K562 (cell line): ENCODE results near the gene ARHGAP26. TPM values are rescaled to one million over a fixed set of nuclear protein-coding genes. Genes with fewer than 3 reads are reported as not detected.

Experiments used
- ATAC-seq: fragments of 200-7000 bp; cut with Tn5 transposase; 3 replicates; pipeline ENCODE4 v1.9.1; 2020; ENCODE audit warnings: moderate library complexity
- BruUV-seq: library from RNA; stranded (reverse); fragments of 400-500 nt; replicated peaks from 2 replicates; lab custom pipeline; 2021; lab: Mats Ljungman, UMichigan
- CTCF ChIA-PET: fragments of 300-600 bp; formaldehyde crosslinking; extraction: SDS; loops from one replicate; lab custom pipeline; 2021; ENCODE audit warnings: low intra/inter-chr PET ratio; lab: Yijun Ruan, JAX
- POLR2A ChIA-PET: fragments of 300-600, 350-650 bp; sonication (Branson Sonifier 250); formaldehyde crosslinking; extraction: SDS; loops from one replicate; lab custom pipeline; 2021; ENCODE audit warnings: antibody characterized with exemption, inconsistent platforms; lab: Yijun Ruan, JAX
- DNase-seq, 4 experiments: peaks; one replicate each; pipeline versions ENCODE4 v3.0.0 to v3.0.0-alpha.2; 2011 to 2018; ENCODE audit warnings: low spot score in 3 of 4, mixed read lengths in 3 of 4; ENCODE audit errors: extremely low read depth in 1 of 4
- FAIRE-seq: peaks from 2 replicates; lab custom pipeline; 2011; peaks lifted over from hg19 to GRCh38; lab: Jason Lieb, UNC
- H2AFZ ChIP-seq: 2 replicates; pipeline ENCODE4 v1.6.0; 2011; ENCODE audit warnings: low read depth, low read length, control low read depth, inconsistent platforms
- H3K27ac ChIP-seq: fragments of 200-600 bp; 3 replicates; pipeline ENCODE4 v1.8.0; 2011; ENCODE audit warnings: low read depth, mild to moderate bottlenecking, control low read depth, inconsistent platforms, low read length, moderate library complexity, mixed read lengths; ENCODE audit errors: extremely low read depth
- H3K27me3 ChIP-seq, 2 experiments: fragments of 300-600 bp in 1 of 2; 2 replicates in 1 of 2; 3 replicates in 1 of 2; pipeline versions ENCODE4 v1.6.0 to v1.8.0; 2011; ENCODE audit warnings: inconsistent platforms in 2 of 2, low read length in 2 of 2, mild to moderate bottlenecking in 1 of 2, mixed read lengths in 1 of 2, moderate library complexity in 1 of 2; ENCODE audit not compliant: control insufficient read depth in 2 of 2, insufficient read depth in 2 of 2
- H3K36me3 ChIP-seq: fragments of 300-600 bp; 3 replicates; pipeline ENCODE4 v1.8.0; 2011; ENCODE audit warnings: mild to moderate bottlenecking, low read length, inconsistent platforms; ENCODE audit not compliant: control insufficient read depth, insufficient read depth
- H3K4me1 ChIP-seq, 2 experiments: fragments of 200-600 bp in 1 of 2; replicated peaks in 1 of 2; 2 replicates in 1 of 2; 3 replicates in 1 of 2; pipeline versions ENCODE4 v1.5.1 to v1.8.0; 2011; ENCODE audit warnings: inconsistent platforms in 2 of 2, low read length in 2 of 2, mild to moderate bottlenecking in 1 of 2, mixed read lengths in 1 of 2, moderate library complexity in 1 of 2; ENCODE audit not compliant: control insufficient read depth in 2 of 2, insufficient read depth in 2 of 2
- H3K4me2 ChIP-seq: 2 replicates; pipeline ENCODE4 v1.6.1; 2011; ENCODE audit warnings: low read length, control low read depth, inconsistent platforms, mixed read lengths; ENCODE audit not compliant: insufficient read depth
- H3K4me3 ChIP-seq: fragments of 200-600 bp; sonication (generic), shearing (Covaris generic); 2 replicates; pipeline ENCODE4 v1.5.1; 2016; ENCODE audit warnings: control low read depth, inconsistent platforms
- H3K79me2 ChIP-seq: fragments of 200-600 bp; 3 replicates; pipeline ENCODE4 v1.8.0; 2011; ENCODE audit warnings: low read length, inconsistent platforms; ENCODE audit not compliant: control insufficient read depth, insufficient read depth
- H3K9ac ChIP-seq, 2 experiments: 2 replicates each; pipeline versions ENCODE4 v1.6.0 to v1.6.1; 2011; ENCODE audit warnings: low read depth in 2 of 2, low read length in 2 of 2, control low read depth in 1 of 2, inconsistent platforms in 1 of 2, mild to moderate bottlenecking in 1 of 2, mixed read lengths in 1 of 2; ENCODE audit not compliant: insufficient read depth in 1 of 2
- H3K9me1 ChIP-seq: one replicate; pipeline ENCODE4 v1.6.0; 2011; ENCODE audit warnings: inconsistent platforms, mild to moderate bottlenecking, low read length, moderate library complexity; ENCODE audit not compliant: control insufficient read depth, insufficient read depth
- H3K9me3 ChIP-seq: replicated peaks from 2 replicates; pipeline ENCODE4 v1.5.1; 2011; ENCODE audit warnings: low read depth, low read length, inconsistent platforms; ENCODE audit not compliant: control insufficient read depth, insufficient read depth
- H4K20me1 ChIP-seq: replicated peaks from 2 replicates; pipeline ENCODE4 v1.6.1; 2011; ENCODE audit warnings: low read length, inconsistent platforms, mixed read lengths; ENCODE audit not compliant: control insufficient read depth, insufficient read depth
- CBX3 ChIP-seq, 2 experiments: IDR thresholded peaks; 1 replicate in 1 of 2; 2 replicates in 1 of 2; pipeline ENCODE4 v1.6.1; 2012; ENCODE audit warnings: inconsistent platforms in 2 of 2, low read length in 2 of 2, borderline replicate concordance in 1 of 2, control low read depth in 1 of 2
- NCOA1 ChIP-seq: fragments of 450-650 bp; IDR thresholded peaks from 2 replicates; pipeline ENCODE4 v1.6.1; 2016; ENCODE audit warnings: low read depth
- PCBP2 ChIP-seq: fragments of 200-400 bp; formaldehyde crosslinking; IDR thresholded peaks from 2 replicates; pipeline ENCODE4 v1.6.1; 2018; ENCODE audit warnings: low read length, low read depth, mild to moderate bottlenecking, moderate library complexity; ENCODE audit not compliant: poor library complexity, severe bottlenecking
- PYGO2 ChIP-seq: fragments of 450-650 bp; IDR thresholded peaks from 2 replicates; pipeline ENCODE4 v1.6.1; 2016; ENCODE audit warnings: mild to moderate bottlenecking, missing genetic modification characterization, moderate library complexity, missing compliant biosample characterization
- TEAD2 ChIP-seq: fragments of 450-650 bp; IDR thresholded peaks from 2 replicates; pipeline ENCODE4 v1.6.1; 2016; ENCODE audit warnings: missing genetic modification characterization, control low read depth, missing compliant biosample characterization
- WGBS: fragments of 100-300 bp; shearing (Covaris generic); methylation state at CpG from one replicate; pipeline ENCODE4 v1.1.6; 2016; ENCODE audit warnings: low coverage, mixed read lengths; ENCODE audit not compliant: insufficient coverage; ENCODE audit errors: missing lambda C conversion rate; 5-methylcytosine and 5-hydroxymethylcytosine counted together
- in situ Hi-C: fragments of 300-500 bp; cut with MboI; formaldehyde crosslinking; loops from 4 replicates; pipeline ENCODE4 v1.15.0; 2018; ENCODE audit warnings: inconsistent platforms, mixed read lengths
- intact Hi-C: fragments of 100-400 bp; cut with micrococcal nuclease; formaldehyde crosslinking; loops from 2 replicates; pipeline ENCODE4 v1.14.2; 2022
- polyA plus RNA-seq, 8 experiments: library from polyadenylated mRNA; depleted of rRNA in 4 of 8; stranded (reverse) in 5 of 8; unstranded in 3 of 8; fragments of >200 nt; fragmentation: Nextera tagmentation in 2 of 8; fragmentation: Illumina TruSeq in 1 of 8; extraction: Ambion mirVana in 2 of 8; extraction: Trizol in 1 of 8; gene quantifications; 2 replicates each; pipeline versions ENCODE4 v1.2.1 to v1.2.3, GENCODE V29; 2011 to 2014; ENCODE audit warnings: inconsistent platforms in 1 of 8, missing spikeins in 1 of 8
- total RNA-seq, 7 experiments: library from RNA; depleted of rRNA in 6 of 7; stranded (reverse); fragments of >200 nt in 6 of 7; fragmentation: Illumina TruSeq in 2 of 7; extraction: Trizol in 2 of 7; gene quantifications; 2 replicates each; pipeline versions ENCODE4 v1.2.1 to v1.2.3, GENCODE V29; 2011 to 2021; ENCODE audit warnings: low replicate concordance in 1 of 7
- TF ChIP-seq, protein P1 (sequence below): IDR thresholded peaks from 3 replicates; pipeline ENCODE4 v1.6.1; 2011; ENCODE audit warnings: borderline replicate concordance, mild to moderate bottlenecking; ENCODE audit not compliant: insufficient read length, insufficient read depth
- TF ChIP-seq, protein P2 (sequence below), 2 experiments: fragments of 450-650 bp; IDR thresholded peaks; 2 replicates each; pipeline ENCODE4 v1.6.1; 2016; ENCODE audit warnings: mild to moderate bottlenecking in 2 of 2, borderline replicate concordance in 1 of 2, low read depth in 1 of 2, moderate library complexity in 1 of 2

The ARHGAP26 gene
- total and polyA plus RNA-seq, 9 of the 15 experiments (the other 6 are each of a cell fraction or from before 2014, with no cell fraction given), result 0.13 to 1.1 (median 0.55) TPM

DNA sequence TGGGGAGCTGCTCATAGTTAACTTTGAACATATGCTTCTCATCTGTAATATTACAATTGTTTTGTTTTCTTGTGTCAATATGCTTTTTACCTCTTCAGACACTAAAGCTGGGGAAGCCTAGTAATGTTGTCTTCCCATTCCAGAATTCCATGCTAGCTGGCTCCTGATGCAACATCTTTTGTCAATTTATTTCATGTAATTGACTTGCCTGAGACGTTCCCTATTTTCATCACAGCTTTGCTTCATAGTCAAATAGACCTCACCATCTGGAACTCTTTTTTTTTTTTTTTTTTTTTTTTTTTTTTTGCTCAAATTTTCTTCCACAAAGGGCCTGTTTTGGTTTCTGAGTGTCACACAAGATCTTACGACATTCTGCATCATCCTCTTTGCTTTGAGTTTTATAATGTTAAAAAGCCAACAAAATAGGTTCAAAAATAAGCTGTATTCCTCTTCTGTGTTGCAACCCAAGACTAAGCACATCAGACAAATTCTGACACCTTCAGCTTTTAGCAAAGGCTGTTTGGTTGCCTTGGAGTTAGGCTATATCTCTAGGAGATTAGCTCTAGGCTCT lies 398.1 kb downstream of the ARHGAP26 start:
- Histone ChIP-seq H3K4me3 (no peak overlapping the region), H3K9me3 (no peaks in the 10 kb centered on the region), H3K9me1 (no peaks in the 10 kb centered on the region), H3K79me2 (no peaks in the 10 kb centered on the region), H3K4me1 (no peaks in the 10 kb centered on the region), H2AFZ (no peak overlapping the region), H3K9ac (no peak overlapping the region), H3K27me3 (no peaks in the 10 kb centered on the region; a peak in 1 of 5 replicates), H4K20me1 (no peaks in the 10 kb centered on the region), H3K27ac (no peak overlapping the region), H3K4me2 (no peak overlapping the region), H3K36me3 (no peaks in the 10 kb centered on the region)
- ChIA-PET CTCF (no interaction called here), POLR2A (interaction anchor here (1.1 kb wide), 2 partner anchors 28 to 232 kb away, joined by 3 read pairs; no protein-coding TSS in a partner anchor)
- TF ChIP-seq CBX3 (IDR thresholded peaks at IDR 0.05; ENCODE audit: borderline replicate concordance in 1 of 2, low read length in 2 of 2) (no peak), PYGO2 (tag) (no peak), PCBP2 (no peak), NCOA1 (no peak), TEAD2 (tag) (no peak)
- TF ChIP-seq, protein P1, sequence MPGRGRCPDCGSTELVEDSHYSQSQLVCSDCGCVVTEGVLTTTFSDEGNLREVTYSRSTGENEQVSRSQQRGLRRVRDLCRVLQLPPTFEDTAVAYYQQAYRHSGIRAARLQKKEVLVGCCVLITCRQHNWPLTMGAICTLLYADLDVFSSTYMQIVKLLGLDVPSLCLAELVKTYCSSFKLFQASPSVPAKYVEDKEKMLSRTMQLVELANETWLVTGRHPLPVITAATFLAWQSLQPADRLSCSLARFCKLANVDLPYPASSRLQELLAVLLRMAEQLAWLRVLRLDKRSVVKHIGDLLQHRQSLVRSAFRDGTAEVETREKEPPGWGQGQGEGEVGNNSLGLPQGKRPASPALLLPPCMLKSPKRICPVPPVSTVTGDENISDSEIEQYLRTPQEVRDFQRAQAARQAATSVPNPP, result no peak
- TF ChIP-seq, protein P2, sequence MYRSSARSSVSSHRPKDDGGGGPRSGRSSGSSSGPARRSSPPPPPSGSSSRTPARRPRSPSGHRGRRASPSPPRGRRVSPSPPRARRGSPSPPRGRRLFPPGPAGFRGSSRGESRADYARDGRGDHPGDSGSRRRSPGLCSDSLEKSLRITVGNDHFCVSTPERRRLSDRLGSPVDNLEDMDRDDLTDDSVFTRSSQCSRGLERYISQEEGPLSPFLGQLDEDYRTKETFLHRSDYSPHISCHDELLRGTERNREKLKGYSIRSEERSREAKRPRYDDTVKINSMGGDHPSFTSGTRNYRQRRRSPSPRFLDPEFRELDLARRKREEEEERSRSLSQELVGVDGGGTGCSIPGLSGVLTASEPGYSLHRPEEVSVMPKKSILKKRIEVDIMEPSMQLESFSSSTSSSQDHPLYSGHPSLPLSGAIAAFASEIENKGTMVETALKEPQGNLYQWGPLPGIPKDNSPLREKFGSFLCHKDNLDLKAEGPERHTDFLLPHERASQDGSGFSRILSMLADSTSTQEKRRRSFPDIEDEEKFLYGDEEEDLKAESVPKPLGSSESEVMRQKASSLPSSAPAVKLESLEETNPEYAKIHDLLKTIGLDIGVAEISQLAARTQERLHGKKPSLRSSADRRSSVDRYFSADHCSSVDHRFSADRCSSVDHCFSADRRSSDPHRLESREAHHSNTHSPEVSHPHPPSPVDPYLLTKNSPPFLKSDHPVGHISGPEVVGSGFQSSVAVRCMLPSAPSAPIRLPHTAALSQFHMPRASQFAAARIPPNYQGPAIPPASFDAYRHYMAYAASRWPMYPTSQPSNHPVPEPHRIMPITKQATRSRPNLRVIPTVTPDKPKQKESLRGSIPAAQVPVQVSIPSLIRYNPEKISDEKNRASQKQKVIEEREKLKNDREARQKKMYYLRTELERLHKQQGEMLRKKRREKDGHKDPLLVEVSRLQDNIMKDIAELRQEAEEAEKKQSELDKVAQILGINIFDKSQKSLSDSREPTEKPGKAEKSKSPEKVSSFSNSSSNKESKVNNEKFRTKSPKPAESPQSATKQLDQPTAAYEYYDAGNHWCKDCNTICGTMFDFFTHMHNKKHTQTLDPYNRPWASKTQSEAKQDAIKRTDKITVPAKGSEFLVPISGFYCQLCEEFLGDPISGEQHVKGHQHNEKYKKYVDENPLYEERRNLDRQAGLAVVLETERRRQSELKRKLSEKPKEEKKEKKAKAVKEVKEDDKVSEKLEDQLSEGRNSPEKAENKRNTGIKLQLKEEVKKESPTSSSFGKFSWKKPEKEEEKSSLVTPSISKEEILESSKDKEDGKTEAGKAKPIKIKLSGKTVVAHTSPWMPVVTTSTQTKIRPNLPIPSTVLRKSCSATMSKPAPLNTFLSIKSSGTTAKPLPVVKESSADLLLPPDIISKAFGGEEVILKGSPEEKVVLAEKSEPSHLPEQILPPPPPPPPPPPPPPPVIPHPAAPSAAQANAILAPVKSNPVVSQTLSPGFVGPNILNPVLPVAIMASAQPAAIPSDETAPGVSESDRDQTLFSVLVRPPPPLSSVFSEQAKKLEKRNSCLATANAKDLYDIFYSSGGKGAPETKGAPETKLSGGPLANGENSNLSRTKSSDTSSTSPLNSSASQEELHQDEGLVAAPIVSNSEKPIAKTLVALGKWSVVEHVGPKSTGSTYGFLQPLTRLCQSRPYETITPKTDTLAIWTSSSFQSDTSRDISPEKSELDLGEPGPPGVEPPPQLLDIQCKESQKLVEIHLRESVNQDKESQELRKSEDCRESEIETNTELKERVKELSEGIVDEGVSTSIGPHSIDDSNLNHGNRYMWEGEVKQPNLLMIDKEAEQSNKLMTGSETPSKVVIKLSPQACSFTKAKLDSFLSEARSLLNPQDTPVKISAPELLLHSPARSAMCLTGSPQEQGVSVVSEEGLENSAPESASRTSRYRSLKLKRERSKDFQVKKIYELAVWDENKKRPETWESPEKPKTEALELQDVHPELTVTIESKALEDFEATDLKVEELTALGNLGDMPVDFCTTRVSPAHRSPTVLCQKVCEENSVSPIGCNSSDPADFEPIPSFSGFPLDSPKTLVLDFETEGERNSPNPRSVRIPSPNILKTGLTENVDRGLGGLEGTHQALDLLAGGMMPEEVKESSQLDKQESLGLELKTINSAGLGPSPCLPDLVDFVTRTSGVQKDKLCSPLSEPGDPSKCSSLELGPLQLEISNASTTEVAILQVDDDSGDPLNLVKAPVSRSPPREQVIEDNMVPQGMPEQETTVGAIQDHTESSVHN (IDR thresholded peaks at IDR 0.05; ENCODE audit: borderline replicate concordance in 1 of 2, low read depth in 1 of 2), result no peak
- ATAC-seq (no peak), DNase-seq (no peak), FAIRE-seq (no peak)
- in situ Hi-C loops, result no loop called here
- intact Hi-C loops, result no loop called here
- no TSS peak for BruUV-seq
- WGBS, result 4% methylated on average over 2 of the region's 2 CpGs
